GM23248 (cell line): Measurements from ENCODE around the gene MEFV.

ENCODE experiments used
- EZH2 ChIP-seq: fragments of 200-600 bp; sonication (generic); IDR thresholded peaks from 2 replicates; pipeline ENCODE4 v1.6.1; 2018; ENCODE audit warnings: antibody characterized with exemption, mild to moderate bottlenecking; ENCODE audit not compliant: insufficient read depth, poor library complexity, severe bottlenecking
- EZH2phosphoT487 ChIP-seq: fragments of 200-600 bp; sonication (generic); IDR thresholded peaks from 2 replicates; pipeline ENCODE4 v1.6.1; 2018; ENCODE audit warnings: antibody characterized with exemption, moderate library complexity, mild to moderate bottlenecking, low read depth; ENCODE audit not compliant: insufficient read depth

DNA sequence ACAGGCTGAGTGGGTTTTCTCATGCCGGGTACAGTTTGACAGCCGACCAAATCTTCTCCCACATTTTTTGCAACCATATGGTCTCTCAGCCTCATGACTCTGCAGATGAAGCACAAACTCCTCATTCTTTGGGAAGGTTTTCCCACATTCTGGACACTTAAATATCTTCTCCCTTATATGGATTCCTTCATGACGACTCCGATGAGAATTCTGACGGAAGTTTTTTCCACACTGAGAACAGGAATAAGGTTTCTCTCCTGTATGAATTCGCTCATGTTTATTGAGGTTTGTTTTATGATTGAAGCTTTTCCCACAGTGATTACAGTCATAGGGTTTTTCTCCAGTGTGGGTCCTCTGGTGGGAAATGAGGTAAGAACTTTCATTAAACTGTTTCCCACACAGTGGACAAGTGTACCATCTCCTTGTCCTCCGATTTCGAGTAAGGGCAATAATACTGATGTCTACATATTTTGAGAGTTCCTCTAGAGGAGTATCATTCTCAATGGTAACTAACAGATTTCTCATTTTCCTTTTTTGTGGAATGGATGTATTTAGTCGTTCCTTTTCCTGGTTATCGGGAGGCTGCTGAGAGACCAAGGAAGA lies 32.4 kb downstream of the MEFV start:
- TF ChIP-seq EZH2 (no peak), EZH2phosphoT487 (no peak)
